Vagina (tissue), 2 donors: Measurements from ENCODE around the gene PIH1D1.

Source experiments
- CTCF ChIP-seq, 3 experiments: fragments of 450-650 bp in 2 of 3; fragments of 200-600 bp in 1 of 3; sonication (generic) in 1 of 3; IDR thresholded peaks; one replicate each; pipeline ENCODE4 v1.5.1; 2017 to 2019; ENCODE audit warnings: antibody characterized with exemption in 3 of 3, mild to moderate bottlenecking in 2 of 3, moderate library complexity in 2 of 3
- POLR2A ChIP-seq, 2 donors: fragments of 450-650 bp; IDR thresholded peaks; one replicate each; pipeline ENCODE4 v1.6.1; 2017; ENCODE audit warnings: antibody characterized with exemption in 2 of 2, mild to moderate bottlenecking in 2 of 2, moderate library complexity in 2 of 2

GRCh38 chr19:49409441-49410029 is 42.1 kb downstream of the PIH1D1 start:
- no peak for TF ChIP-seq CTCF (IDR thresholded peaks at IDR 0.05)
- TF ChIP-seq POLR2A (IDR thresholded peaks at IDR 0.05): no peak
